ENCODE measurements around the gene STAG3.
"Not testable (repeated sequence)": the region's sequence is repeated elsewhere in the genome, so short reads cannot be mapped to it uniquely, and the experiment has no call there.

DNA sequence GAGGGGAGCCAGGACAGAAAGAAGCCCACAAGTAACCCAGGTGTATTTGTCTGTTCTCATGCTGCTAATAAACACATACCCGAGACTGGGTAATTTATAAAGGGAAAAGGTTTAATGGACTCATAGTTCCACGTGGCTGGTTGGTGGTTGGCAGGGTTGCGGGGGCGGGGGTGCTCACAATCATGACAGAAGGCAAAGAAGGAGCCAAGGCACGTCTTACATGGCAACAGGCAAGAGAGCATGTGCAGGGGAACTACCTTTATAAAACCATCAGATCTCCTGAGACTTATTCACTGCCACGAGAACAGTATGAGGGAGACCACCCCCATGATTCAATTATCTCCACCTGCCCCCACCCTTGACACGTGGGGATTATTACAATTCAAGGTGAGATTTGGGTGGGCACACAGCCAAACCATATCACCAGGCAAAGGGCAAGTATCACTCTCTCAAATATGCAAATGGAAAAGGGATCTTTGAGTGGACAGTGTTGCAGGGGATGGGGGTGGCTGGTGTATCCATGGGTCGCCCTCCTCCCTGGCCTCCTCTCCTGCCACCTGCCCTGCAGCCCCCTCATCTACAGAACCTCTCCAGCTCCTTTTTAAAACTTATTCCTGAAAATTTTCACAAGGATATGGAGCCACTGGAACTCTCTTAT is 57.1 kb downstream of the STAG3 start:
- TF ChIP-seq, protein P1, sequence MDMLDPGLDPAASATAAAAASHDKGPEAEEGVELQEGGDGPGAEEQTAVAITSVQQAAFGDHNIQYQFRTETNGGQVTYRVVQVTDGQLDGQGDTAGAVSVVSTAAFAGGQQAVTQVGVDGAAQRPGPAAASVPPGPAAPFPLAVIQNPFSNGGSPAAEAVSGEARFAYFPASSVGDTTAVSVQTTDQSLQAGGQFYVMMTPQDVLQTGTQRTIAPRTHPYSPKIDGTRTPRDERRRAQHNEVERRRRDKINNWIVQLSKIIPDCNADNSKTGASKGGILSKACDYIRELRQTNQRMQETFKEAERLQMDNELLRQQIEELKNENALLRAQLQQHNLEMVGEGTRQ (CRISPR knock-in tag; IDR thresholded peaks at IDR 0.05) = not testable (repeated sequence)
- not testable (repeated sequence) for TF ChIP-seq TCF7 (CRISPR knock-in tag; IDR thresholded peaks at IDR 0.05; ENCODE audit: low read depth); FOXK1 (CRISPR knock-in tag; IDR thresholded peaks at IDR 0.05); ESRRA (CRISPR knock-in tag; IDR thresholded peaks at IDR 0.05; ENCODE audit: borderline replicate concordance); JUN (CRISPR knock-in tag; IDR thresholded peaks at IDR 0.05); IRF2 (CRISPR knock-in tag; IDR thresholded peaks at IDR 0.05; ENCODE audit: borderline replicate concordance, low read depth); TEAD1 (CRISPR knock-in tag; IDR thresholded peaks at IDR 0.05); ZNF396 (CRISPR knock-in tag; IDR thresholded peaks at IDR 0.05; ENCODE audit: borderline replicate concordance)
- TF ChIP-seq, protein P2, sequence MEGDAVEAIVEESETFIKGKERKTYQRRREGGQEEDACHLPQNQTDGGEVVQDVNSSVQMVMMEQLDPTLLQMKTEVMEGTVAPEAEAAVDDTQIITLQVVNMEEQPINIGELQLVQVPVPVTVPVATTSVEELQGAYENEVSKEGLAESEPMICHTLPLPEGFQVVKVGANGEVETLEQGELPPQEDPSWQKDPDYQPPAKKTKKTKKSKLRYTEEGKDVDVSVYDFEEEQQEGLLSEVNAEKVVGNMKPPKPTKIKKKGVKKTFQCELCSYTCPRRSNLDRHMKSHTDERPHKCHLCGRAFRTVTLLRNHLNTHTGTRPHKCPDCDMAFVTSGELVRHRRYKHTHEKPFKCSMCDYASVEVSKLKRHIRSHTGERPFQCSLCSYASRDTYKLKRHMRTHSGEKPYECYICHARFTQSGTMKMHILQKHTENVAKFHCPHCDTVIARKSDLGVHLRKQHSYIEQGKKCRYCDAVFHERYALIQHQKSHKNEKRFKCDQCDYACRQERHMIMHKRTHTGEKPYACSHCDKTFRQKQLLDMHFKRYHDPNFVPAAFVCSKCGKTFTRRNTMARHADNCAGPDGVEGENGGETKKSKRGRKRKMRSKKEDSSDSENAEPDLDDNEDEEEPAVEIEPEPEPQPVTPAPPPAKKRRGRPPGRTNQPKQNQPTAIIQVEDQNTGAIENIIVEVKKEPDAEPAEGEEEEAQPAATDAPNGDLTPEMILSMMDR (IDR thresholded peaks at IDR 0.05) = not testable (repeated sequence)
- TF ChIP-seq, protein P3, sequence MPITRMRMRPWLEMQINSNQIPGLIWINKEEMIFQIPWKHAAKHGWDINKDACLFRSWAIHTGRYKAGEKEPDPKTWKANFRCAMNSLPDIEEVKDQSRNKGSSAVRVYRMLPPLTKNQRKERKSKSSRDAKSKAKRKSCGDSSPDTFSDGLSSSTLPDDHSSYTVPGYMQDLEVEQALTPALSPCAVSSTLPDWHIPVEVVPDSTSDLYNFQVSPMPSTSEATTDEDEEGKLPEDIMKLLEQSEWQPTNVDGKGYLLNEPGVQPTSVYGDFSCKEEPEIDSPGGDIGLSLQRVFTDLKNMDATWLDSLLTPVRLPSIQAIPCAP (CRISPR knock-in tag; IDR thresholded peaks at IDR 0.05) = not testable (repeated sequence)
- TF ChIP-seq, protein P4, sequence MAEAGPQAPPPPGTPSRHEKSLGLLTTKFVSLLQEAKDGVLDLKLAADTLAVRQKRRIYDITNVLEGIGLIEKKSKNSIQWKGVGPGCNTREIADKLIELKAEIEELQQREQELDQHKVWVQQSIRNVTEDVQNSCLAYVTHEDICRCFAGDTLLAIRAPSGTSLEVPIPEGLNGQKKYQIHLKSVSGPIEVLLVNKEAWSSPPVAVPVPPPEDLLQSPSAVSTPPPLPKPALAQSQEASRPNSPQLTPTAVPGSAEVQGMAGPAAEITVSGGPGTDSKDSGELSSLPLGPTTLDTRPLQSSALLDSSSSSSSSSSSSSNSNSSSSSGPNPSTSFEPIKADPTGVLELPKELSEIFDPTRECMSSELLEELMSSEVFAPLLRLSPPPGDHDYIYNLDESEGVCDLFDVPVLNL (CRISPR knock-in tag; IDR thresholded peaks at IDR 0.05; ENCODE audit: borderline replicate concordance, low read depth) = not testable (repeated sequence)
- TF ChIP-seq, protein P5, sequence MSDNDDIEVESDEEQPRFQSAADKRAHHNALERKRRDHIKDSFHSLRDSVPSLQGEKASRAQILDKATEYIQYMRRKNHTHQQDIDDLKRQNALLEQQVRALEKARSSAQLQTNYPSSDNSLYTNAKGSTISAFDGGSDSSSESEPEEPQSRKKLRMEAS (CRISPR knock-in tag; IDR thresholded peaks at IDR 0.05) = not testable (repeated sequence)
- TF ChIP-seq, protein P6, sequence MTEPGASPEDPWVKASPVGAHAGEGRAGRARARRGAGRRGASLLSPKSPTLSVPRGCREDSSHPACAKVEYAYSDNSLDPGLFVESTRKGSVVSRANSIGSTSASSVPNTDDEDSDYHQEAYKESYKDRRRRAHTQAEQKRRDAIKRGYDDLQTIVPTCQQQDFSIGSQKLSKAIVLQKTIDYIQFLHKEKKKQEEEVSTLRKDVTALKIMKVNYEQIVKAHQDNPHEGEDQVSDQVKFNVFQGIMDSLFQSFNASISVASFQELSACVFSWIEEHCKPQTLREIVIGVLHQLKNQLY (CRISPR knock-in tag; IDR thresholded peaks at IDR 0.05) = not testable (repeated sequence)
- TF ChIP-seq, protein P7, sequence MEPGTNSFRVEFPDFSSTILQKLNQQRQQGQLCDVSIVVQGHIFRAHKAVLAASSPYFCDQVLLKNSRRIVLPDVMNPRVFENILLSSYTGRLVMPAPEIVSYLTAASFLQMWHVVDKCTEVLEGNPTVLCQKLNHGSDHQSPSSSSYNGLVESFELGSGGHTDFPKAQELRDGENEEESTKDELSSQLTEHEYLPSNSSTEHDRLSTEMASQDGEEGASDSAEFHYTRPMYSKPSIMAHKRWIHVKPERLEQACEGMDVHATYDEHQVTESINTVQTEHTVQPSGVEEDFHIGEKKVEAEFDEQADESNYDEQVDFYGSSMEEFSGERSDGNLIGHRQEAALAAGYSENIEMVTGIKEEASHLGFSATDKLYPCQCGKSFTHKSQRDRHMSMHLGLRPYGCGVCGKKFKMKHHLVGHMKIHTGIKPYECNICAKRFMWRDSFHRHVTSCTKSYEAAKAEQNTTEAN (CRISPR knock-in tag; IDR thresholded peaks at IDR 0.05) = not testable (repeated sequence)
